ENCODE measurements around the gene CDKL1.

Gene CDKL1

DNA sequence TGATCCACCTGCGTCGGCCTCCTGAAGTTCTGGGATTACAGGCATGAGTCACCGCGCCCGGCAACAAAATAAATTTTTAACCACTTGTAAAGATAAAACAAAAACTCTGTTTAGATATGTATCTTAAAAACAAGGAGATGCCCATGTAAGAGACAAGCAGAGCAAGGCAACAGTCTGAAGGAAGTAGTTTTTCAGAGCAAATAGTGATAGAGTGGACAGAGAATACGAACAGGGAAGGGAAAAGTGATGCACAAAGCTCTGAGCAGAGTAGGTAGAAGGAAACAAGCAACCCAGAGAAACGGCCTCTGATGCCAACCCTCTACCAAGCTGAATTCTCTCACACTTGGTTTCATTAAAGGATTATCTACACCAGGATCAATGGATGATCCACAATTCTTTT is 24.8 kb upstream of the CDKL1 start:
- Histone ChIP-seq H3K9me3 (no peaks in the 10 kb centered on the region), H3K4me1 (no peaks in the 10 kb centered on the region), H3K4me3 (ENCODE audit: low read depth, low read length) (no peak overlapping the region), H3K27me3 (no peaks in the 10 kb centered on the region), H3K36me3 (peaks cover 54% of the 10 kb centered on the region)
- no peak for DNase-seq
- no peak for TF ChIP-seq CTCF (IDR thresholded peaks at IDR 0.05; ENCODE audit: low read depth, low read length)

DNA sequence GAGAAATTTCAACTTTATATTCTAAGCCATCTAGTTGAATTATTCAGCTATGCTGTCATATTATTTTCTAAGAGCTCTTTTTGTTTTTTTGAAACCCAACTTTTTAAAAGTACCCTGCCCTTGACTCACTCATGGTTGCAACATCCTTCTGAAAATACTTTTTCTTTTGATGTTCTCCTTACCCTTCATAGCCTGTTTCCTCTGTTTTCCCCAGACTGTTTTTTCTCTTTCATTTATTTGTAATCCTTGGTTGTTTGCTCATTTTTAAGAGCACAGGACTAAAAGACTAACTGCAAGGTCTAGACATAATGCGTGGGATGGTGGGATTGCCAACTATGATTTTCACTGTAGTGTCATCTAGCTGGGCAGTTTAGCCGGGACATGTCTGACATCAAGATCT is 21.2 kb upstream of the CDKL1 start:
- no peak overlapping the region for H3K4me3 ChIP-seq (ENCODE audit: low read depth, low read length)
- no peaks in the 10 kb centered on the region for H3K27me3 ChIP-seq
- TF ChIP-seq CTCF (IDR thresholded peaks at IDR 0.05; ENCODE audit: low read depth, low read length): no peak
- no peak for DNase-seq
- no peaks in the 10 kb centered on the region for H3K4me1 ChIP-seq
- no peaks in the 10 kb centered on the region for H3K9me3 ChIP-seq
- peaks cover 32% of the 10 kb centered on the region for H3K36me3 ChIP-seq

DNA sequence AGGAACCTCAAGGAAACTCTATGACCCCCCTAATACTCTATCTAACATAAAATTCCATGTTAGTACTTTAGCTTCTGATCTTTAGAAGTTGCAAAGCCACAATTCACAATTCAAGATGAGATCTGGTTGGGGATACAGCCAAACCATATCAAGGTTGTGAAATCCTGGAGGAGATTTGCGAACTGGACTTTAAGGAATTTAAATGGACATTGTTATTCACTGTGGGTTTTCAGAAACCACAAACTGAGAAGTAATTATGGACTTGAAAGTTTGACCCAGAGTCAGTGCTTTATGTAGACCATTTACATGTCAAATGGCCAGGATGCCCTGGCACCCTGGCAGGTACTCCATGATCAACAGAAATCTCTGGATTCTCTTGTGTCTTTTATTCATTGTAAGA is 14.2 kb upstream of the CDKL1 start:
- DNase-seq: no peak
- H3K4me3 ChIP-seq (ENCODE audit: low read depth, low read length): no peak overlapping the region
- no peaks in the 10 kb centered on the region for H3K9me3 ChIP-seq
- no peaks in the 10 kb centered on the region for H3K4me1 ChIP-seq
- H3K36me3 ChIP-seq: no peaks in the 10 kb centered on the region; the same call in 1 of the 2 replicates
- H3K27me3 ChIP-seq: no peaks in the 10 kb centered on the region
- no peak for TF ChIP-seq CTCF (IDR thresholded peaks at IDR 0.05; ENCODE audit: low read depth, low read length)

DNA sequence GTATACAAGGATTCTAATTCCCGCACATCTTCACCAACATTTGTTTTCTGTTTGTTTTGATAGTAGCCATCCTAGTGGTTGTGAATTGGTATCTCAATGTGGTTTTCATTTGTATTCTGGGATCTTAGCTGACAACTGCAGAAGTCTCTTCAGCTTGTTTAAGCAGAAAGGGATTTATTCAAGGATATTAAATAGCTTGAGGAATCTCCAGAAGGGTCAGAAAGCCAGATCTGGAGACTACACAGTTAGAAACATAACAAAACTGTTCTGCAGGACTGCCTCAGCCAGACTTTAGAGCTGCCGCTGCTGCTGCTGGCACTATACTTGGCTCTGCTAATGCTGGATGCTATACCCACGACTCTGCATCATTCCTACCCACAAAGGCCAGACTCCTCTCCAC is 13.4 kb upstream of the CDKL1 start:
- Histone ChIP-seq H3K27me3 (no peaks in the 10 kb centered on the region), H3K9me3 (no peaks in the 10 kb centered on the region), H3K4me3 (ENCODE audit: low read depth, low read length) (no peak overlapping the region), H3K4me1 (no peaks in the 10 kb centered on the region), H3K36me3 (no peaks in the 10 kb centered on the region; the same call in 1 of the 2 replicates)
- no peak for TF ChIP-seq CTCF (IDR thresholded peaks at IDR 0.05; ENCODE audit: low read depth, low read length)
- no peak for DNase-seq

GRCh38 chr14:50407111-50407812 is 10.6 kb upstream of the CDKL1 start:
- no peak for TF ChIP-seq CTCF (IDR thresholded peaks at IDR 0.05; ENCODE audit: low read depth, low read length)
- no peaks in the 10 kb centered on the region for H3K9me3 ChIP-seq
- DNase-seq: no peak
- no peaks in the 10 kb centered on the region; the same call in 1 of the 2 replicates for H3K36me3 ChIP-seq
- no peak overlapping the region for H3K4me3 ChIP-seq (ENCODE audit: low read depth, low read length)
- no peaks in the 10 kb centered on the region for H3K27me3 ChIP-seq
- no peaks in the 10 kb centered on the region for H3K4me1 ChIP-seq

- Histone ChIP-seq H3K36me3 (no peaks in the 10 kb centered on the region), H3K4me1 (no peaks in the 10 kb centered on the region), H3K4me3 (ENCODE audit: low read depth, low read length) (no peak overlapping the region), H3K9me3 (no peaks in the 10 kb centered on the region), H3K27me3 (no peaks in the 10 kb centered on the region)
- no peak for TF ChIP-seq CTCF (IDR thresholded peaks at IDR 0.05; ENCODE audit: low read depth, low read length)
- no peak for DNase-seq
Measured at GRCh38 chr14:50403419-50403818, 6.7 kb upstream of the CDKL1 start.
